Stimulated activated CD8-positive, alpha-beta memory T cell treated with anti-CD3 and anti-CD28 coated beads, Interleukin-7, amount 100 ng/mL, for 48 hours (primary cell): ENCODE results near the gene GSTO2.

Source experiments
- DNase-seq, 2 donors: peaks; one replicate each; pipeline ENCODE4 v3.0.0-alpha.2; 2020; ENCODE audit warnings: low read depth in 1 of 2; ENCODE audit errors: extremely low read depth in 1 of 2

Gene GSTO2

DNA sequence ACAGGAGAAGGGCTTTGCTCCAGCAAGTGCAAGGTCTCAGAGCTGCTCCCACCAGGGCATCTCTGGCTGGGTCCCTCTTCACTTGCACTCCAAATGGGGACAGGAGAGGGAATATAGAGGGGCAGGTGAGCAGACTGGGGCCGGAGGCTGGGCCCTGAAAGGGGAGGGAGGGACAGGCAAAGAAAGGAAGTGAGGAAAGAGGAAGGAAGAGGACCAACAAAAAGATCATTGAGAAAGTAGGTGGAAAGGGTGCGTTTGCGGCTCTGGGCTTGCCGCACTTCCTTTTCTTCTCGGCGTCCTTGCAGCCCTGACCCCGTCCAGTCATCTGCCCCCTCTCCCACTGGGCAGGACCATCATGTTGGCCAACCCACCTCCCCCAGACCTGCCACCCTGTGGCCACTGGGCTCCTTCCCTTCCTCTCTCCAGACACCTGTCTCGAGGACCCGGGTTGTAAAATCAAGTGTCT is 55.3 kb downstream of the GSTO2 start:
- no peak for DNase-seq

- DNase-seq, result no peak
These were observed 55.9 kb downstream of the GSTO2 start for GRCh38 chr10:104324931-104325330.

GRCh38 chr10:104325436-104326435 is 56.8 kb downstream of the GSTO2 start:
- no peak for DNase-seq

- no peak for DNase-seq
These were observed 58.1 kb downstream of the GSTO2 start for GRCh38 chr10:104326991-104327610.

DNA sequence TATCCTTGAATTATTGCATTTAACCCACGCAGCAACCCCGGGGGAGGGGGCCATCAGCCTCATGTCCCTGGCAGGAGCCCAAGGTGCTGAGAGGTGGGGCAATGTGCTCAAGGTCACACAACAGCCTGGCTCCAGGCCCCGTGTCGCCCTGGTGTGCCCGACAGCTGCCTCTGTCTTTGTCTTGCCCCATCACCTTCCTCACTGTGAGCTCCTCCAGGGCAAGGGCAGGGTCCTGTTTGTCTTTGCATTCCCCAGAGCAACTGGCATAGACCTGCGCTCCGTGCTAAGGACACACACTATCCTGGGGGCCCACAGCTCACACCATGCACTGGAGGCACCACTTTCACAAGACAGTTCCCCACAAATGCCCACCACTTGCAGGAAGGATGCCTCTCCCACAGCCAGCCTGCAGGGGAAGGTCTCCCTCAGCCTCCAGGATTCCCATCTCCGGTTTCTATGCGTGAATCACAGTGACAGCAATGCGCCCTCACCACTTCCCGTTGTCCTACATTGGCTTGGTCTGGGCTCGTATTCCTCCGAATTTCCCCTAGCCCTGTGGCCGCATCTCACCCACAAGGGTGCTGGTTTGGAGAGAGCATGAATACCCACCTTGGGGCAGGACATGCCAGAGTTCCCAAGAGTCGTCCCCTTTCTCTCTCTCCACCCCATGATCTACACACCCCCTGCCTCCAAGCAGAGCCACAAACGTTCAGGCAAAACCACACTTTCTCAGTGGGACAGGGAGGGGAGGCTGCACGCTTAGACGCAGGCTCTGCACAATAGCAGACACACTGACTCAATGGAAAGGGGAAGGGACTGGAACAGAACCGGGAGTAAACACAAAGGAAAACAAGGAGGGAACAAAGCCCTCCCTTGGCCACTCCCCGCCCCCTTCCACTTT is 59.0 kb downstream of the GSTO2 start:
- DNase-seq, result no peak

GRCh38 chr10:104328646-104328895 is 59.6 kb downstream of the GSTO2 start:
- DNase-seq, result no peak

DNA sequence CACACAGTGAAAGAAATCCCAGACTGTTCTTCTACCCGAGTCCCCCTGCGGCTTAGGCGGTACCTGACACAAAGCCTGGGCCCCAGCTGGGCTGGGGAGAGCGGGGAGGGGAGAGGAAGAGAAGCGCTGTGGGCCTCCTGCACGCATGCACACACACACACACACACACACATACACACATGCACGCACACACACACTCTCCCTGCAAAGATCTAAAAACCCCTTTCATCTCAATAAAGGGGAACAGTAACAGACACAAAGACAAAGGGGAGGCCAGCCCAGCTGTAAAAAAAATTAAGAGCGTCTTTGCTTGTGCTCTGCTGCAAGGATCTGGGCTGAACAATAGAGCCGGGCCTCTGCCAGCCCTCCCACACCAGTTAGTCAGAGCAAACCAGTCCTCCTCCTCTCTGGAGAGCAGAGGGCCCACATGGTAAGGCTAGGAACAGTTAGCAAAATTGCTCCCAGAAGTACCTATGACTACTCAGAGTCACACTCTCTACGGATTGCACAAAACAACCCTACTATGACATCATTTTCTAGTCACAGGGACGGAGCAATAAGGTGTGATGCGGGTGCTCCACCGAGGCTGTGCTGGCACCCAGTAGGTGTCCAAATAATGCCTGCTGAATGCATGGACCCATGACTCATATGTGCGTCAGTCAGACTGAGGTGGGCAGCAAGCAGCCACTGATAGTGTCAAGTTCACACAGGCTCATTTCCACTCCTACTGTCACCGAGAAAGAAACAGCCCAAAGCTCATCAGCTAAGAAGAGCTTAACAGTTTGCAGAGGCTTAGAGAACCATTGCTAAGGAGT is 60.1 kb downstream of the GSTO2 start:
- peak; percentile 63 to 88 for DNase-seq

- no peak for DNase-seq
These were observed 60.8 kb downstream of the GSTO2 start for GRCh38 chr10:104329735-104330134.

DNA sequence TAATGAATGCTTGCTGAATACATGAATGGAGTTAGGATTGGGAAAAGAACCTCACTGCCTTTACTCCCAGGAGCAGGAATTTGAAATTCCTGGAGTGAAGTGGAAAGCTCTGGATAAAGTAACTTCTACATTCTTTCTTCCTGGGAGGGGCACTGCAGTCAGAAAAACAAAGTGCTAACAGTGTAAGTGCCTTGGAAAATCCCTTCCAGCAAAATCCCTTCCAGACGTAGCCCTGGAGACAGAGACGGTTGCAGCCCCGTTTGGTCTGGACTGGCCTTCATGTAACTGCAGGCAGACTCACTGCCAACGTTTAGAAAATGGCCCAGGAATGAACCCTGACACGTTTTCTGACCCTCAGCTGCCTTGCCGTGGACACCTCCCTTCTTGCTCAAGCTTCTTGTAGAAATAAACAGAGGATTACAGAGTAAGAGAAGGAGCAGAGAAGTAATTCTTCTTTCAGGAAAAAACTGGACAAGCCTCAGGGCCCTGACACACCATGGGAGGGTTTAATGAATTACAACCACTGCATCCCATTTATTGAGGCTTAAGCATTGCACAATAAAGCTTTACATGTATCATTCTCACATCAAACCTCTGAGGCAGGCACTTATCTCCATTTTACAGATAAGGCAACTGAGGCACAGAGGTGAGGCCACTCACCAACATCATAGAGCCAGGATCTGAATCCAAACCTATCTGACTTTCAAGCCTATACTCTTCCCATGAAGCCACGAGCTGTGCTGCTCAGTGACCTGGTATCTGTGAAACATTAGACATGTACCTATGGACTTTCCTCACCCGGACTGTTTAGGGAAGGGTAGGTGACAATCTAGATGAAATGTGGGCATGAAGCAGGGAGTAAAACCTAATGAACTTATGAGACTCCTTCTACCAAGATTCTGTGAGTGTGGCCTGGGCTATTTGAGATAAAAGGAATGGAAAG is 61.5 kb downstream of the GSTO2 start:
- DNase-seq, result no peak

DNA sequence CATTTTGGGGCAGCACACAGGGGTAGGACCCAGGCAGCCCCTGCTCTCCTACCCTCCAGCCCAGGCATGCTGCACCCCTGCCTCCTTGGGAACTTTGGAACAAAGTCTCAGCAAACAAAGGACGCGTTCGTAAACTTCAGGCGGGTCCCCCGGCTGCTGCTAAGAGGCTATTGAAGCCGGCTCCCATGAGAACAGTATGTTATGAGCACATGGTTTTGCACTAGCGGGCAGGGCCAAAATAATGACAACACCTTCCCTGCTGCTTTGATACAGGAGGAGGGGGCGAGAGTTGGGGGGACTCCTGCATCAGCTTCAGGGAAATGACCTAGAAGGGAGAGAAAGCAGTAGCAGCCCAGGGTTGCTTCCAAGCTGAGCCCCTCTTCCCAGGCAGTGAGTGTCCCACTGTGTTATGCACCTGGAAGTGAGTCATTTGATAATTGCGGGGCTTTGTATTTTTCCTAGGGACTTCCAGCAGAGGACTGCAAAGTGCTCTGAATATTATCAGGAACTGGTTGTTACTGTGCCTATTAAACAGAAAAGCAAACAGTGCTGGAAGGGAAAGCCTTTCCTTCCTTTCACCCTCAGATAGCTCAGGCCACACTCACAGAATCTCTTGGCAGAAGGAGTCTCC is 62.3 kb downstream of the GSTO2 start:
- DNase-seq, result no peak

GRCh38 chr10:104332243-104333031 is 63.5 kb downstream of the GSTO2 start:
- no peak for DNase-seq

DNA sequence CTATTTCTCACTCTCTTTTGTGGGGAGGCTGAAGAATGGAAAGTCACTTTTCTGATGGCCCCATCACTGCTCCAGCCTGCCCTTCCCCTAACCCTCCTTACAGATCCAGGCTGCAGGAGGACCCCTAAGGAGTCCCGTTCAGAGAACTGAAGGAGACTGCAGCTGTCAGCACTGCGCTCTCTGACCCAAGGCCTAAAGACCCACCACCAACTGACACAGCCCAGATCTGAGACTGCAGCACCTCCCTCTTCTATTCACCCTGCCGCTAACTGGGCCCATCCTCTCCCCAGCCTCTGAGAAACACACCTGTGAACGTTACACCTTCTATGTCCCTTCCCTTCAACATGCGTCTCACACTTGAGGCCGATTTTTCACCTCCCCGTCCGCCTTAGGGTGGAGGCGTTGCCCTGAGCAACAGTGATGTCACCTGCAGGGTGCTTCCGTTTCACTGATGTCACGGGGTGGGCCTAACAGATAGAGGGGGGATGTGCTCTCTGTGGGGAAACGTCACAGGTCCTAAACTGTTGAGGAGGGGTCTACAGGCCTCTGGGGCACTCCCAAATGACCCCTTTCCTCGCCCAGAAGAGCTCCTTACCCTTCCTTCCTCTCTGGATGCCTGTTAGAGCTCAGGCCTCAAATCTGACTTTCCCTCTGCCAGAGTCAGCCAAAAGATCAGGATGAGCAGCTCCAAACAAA is 64.2 kb downstream of the GSTO2 start:
- no peak for DNase-seq

- DNase-seq, result no peak
These were observed 64.9 kb downstream of the GSTO2 start for GRCh38 chr10:104333728-104334373.

- no peak for DNase-seq
These were observed 65.6 kb downstream of the GSTO2 start for GRCh38 chr10:104334561-104334960.

DNA sequence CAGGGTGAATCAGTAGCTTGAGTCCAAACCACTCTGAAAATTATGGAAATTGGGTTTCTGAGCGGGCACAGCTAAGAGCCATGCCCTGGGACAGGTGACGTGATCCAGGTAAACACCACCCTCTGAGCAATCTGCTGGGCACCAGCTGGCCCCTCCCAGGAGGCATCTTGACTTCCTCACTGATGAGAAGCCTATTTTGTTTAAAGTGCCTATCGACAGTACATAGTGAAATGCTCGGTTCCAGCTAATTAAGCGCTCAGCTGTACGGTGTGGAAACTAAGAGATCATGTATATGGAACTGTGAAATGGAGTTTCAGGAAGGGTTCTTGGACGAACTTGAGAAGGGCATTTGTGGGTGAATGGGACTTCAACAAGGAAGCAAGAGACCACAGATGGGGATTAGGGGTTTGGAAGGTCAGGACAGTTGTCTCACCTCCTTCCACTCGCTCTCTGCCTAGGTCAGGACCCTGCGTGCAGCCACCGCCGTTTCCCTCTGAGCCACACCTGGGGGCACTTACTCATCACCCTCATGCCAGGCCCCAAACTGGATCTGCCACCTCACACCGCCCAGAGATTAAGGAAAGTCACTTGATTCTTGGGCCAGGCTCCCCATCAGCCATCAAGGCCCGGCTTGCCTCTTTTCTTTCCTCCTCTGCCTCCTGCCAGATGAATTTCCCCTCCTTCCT is 66.1 kb downstream of the GSTO2 start:
- DNase-seq, result no peak

DNA sequence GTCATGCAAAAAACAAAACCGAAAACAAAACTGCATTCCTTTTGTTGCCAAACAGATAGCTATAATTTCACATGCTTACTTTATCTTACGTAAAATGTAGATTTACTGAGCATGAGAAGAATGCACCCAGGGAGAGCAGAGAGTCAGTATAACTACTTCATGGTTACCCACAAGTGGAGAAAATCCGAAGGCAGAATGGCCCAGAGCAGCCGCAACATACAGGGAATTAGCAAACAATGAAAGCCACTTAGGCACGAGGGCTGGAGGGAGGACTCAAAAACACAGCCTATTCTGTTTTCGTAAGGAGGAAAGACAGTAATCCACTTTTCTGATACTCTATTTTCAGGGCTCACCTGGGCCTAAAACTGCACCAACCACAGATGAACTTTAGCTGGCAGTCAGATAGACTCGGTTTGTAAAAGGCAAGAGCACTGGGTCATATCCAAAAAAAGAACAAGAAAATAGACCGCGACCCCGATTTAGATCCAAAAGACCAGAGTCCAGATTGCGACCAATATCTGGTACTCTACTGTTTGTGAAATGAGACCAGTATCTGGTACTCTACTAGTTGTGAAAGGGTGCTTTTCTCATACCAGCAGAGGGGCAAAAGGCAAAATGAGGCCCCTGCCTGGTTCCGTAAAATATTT is 68.0 kb downstream of the GSTO2 start:
- DNase-seq, result no peak
